ENCODE data around the gene TAP1. TPM values are rescaled to one million over a fixed set of nuclear protein-coding genes. Genes with fewer than 3 reads are reported as not detected.

Gene TAP1
- total RNA-seq, 1 experiment from 2014 or later, result 23.1 TPM

- ChIA-PET POLR2A (ENCODE audit: unreplicated experiment) (no interaction called here), CTCF (interaction anchor here (1.6 kb wide), 1 partner anchor 96 kb away, joined by 3 read pairs; no protein-coding TSS in a partner anchor)
- Histone ChIP-seq H3K27me3 (ENCODE audit: insufficient read depth, low read depth) (no peaks in the 10 kb centered on the region), H4K20me1 (ENCODE audit: insufficient read depth) (no peaks in the 10 kb centered on the region), H3K4me2 (no peak overlapping the region), H3K4me1 (replicated peaks; ENCODE audit: insufficient read depth) (no peaks in the 10 kb centered on the region; the same call in 1 of the 2 replicates), H3K9me2 (ENCODE audit: insufficient read depth) (no peaks in the 10 kb centered on the region), H3K9me3 (ENCODE audit: insufficient read depth, low read depth) (no peaks in the 10 kb centered on the region), H3K36me3 (ENCODE audit: low read depth) (no peaks in the 10 kb centered on the region), H3K79me2 (ENCODE audit: low read depth) (no peaks in the 10 kb centered on the region; the same call in 1 of the 2 replicates), H3K4me3 (no peak overlapping the region), H3F3A (ENCODE audit: insufficient read depth, low read depth) (no peaks in the 10 kb centered on the region), H2AFZ (no peak overlapping the region), H3K27ac (no peak overlapping the region)
- intact Hi-C loops (cut with micrococcal nuclease; ENCODE audit: unreplicated experiment), result no loop called here
- TF ChIP-seq EZH2 (IDR thresholded peaks at IDR 0.05; ENCODE audit: low read depth), result no peak
- TF ChIP-seq CTCF (conservative IDR thresholded peaks at IDR 0.05), result no peak
- BruUV-seq (replicated peaks), result no TSS peak
- DNase-seq, result no peak
These were observed 35.1 kb upstream of the TAP1 start for GRCh38 chr6:32888576-32888975.

GRCh38 chr6:32887616-32888015 lies 34.1 kb upstream of the TAP1 start:
- H3K36me3 ChIP-seq (ENCODE audit: low read depth), result no peaks in the 10 kb centered on the region
- H3K79me2 ChIP-seq (ENCODE audit: low read depth), result no peaks in the 10 kb centered on the region
- no peaks in the 10 kb centered on the region for H3K9me3 ChIP-seq (ENCODE audit: insufficient read depth, low read depth)
- no peaks in the 10 kb centered on the region for H3F3A ChIP-seq (ENCODE audit: insufficient read depth, low read depth)
- no peaks in the 10 kb centered on the region for H3K4me1 ChIP-seq (replicated peaks; ENCODE audit: insufficient read depth)
- DNase-seq, result no peak
- intact Hi-C loops (cut with micrococcal nuclease; ENCODE audit: unreplicated experiment), result no loop called here
- H3K27me3 ChIP-seq (ENCODE audit: insufficient read depth, low read depth), result no peaks in the 10 kb centered on the region
- no TSS peak for BruUV-seq (replicated peaks)
- TF ChIP-seq EZH2 (IDR thresholded peaks at IDR 0.05; ENCODE audit: low read depth) (no peak), CTCF (conservative IDR thresholded peaks at IDR 0.05) (no peak)
- CTCF ChIA-PET, result interaction anchor here (1.6 kb wide), 1 partner anchor 97 kb away, joined by 3 read pairs; no protein-coding TSS in a partner anchor
- POLR2A ChIA-PET (ENCODE audit: unreplicated experiment), result no interaction called here
- H3K4me2 ChIP-seq, result no peak overlapping the region
- no peaks in the 10 kb centered on the region for H4K20me1 ChIP-seq (ENCODE audit: insufficient read depth)
- H3K9me2 ChIP-seq (ENCODE audit: insufficient read depth), result no peaks in the 10 kb centered on the region
- no peak overlapping the region for H3K4me3 ChIP-seq
- H3K27ac ChIP-seq, result no peak overlapping the region
- no peak overlapping the region for H2AFZ ChIP-seq

GRCh38 chr6:32886681-32887383 lies 33.3 kb upstream of the TAP1 start:
- no peak overlapping the region for H3K27ac ChIP-seq
- H4K20me1 ChIP-seq (ENCODE audit: insufficient read depth), result no peaks in the 10 kb centered on the region
- no peaks in the 10 kb centered on the region for H3F3A ChIP-seq (ENCODE audit: insufficient read depth, low read depth)
- H3K79me2 ChIP-seq (ENCODE audit: low read depth), result no peaks in the 10 kb centered on the region
- no peak for DNase-seq
- H3K9me3 ChIP-seq (ENCODE audit: insufficient read depth, low read depth), result no peaks in the 10 kb centered on the region
- TF ChIP-seq CTCF (conservative IDR thresholded peaks at IDR 0.05) (no peak), EZH2 (IDR thresholded peaks at IDR 0.05; ENCODE audit: low read depth) (no peak)
- ChIA-PET POLR2A (ENCODE audit: unreplicated experiment) (interaction anchor here (0.6 to 0.7 kb wide), 3 partner anchors 22 to 99 kb away, joined by 4 to 8 read pairs (median 5); no protein-coding TSS in a partner anchor), CTCF (interaction anchor here (1.6 kb wide), 1 partner anchor 98 kb away, joined by 3 read pairs; no protein-coding TSS in a partner anchor)
- no peak overlapping the region for H3K4me3 ChIP-seq
- no TSS peak for BruUV-seq (replicated peaks)
- H3K27me3 ChIP-seq (ENCODE audit: insufficient read depth, low read depth), result 0 out of 2 replicates have a peak, but pooled peaks cover under 1% of the 10 kb centered on the region
- no peak overlapping the region for H3K4me2 ChIP-seq
- intact Hi-C loops (cut with micrococcal nuclease; ENCODE audit: unreplicated experiment), result no loop called here
- no peaks in the 10 kb centered on the region for H3K4me1 ChIP-seq (replicated peaks; ENCODE audit: insufficient read depth)
- no peak overlapping the region for H2AFZ ChIP-seq
- H3K36me3 ChIP-seq (ENCODE audit: low read depth), result no peaks in the 10 kb centered on the region
- no peaks in the 10 kb centered on the region for H3K9me2 ChIP-seq (ENCODE audit: insufficient read depth)

Measured in PC-9 (cell line).